Right cardiac atrium (tissue), 5 donors: ENCODE measurements around the gene MAGI3. TPM values are rescaled to one million over a fixed set of nuclear protein-coding genes. Genes with fewer than 3 reads are reported as not detected.

Experiments used
- ATAC-seq, 2 donors: fragments of 200-7000 bp; cut with Tn5 transposase; one replicate each; pipeline versions ENCODE4 v1.8.0 to v1.9.1; 2020; ENCODE audit warnings: moderate library complexity in 2 of 2, mild to moderate bottlenecking in 1 of 2
- DNase-seq, 3 donors: peaks; one replicate each; pipeline ENCODE4 v3.0.0-alpha.2; 2020
- H3K27ac ChIP-seq: one replicate; pipeline ENCODE4 v1.5.1; 2013; ENCODE audit warnings: mild to moderate bottlenecking, low read length, control low read depth, moderate library complexity
- H3K27me3 ChIP-seq: one replicate; pipeline ENCODE4 v1.6.1; 2013; ENCODE audit not compliant: control insufficient read depth, insufficient read depth
- H3K4me1 ChIP-seq: one replicate; pipeline ENCODE4 v1.6.1; 2013; ENCODE audit warnings: low read length; ENCODE audit not compliant: control insufficient read depth, insufficient read depth
- H3K4me3 ChIP-seq: one replicate; pipeline ENCODE4 v1.5.1; 2013; ENCODE audit warnings: low read length, control low read depth
- H3K9me3 ChIP-seq: one replicate; pipeline ENCODE4 v1.6.1; 2013; ENCODE audit warnings: low read length; ENCODE audit not compliant: control insufficient read depth
- WGBS: extraction: QIAGEN DNeasy Blood & Tissue Kit; methylation state at CpG from one replicate; pipeline ENCODE4 v1.1.7; 2013; 5-methylcytosine and 5-hydroxymethylcytosine counted together
- intact Hi-C, 4 donors: fragments of 100-400 bp; cut with DNase I; formaldehyde crosslinking; loops; one replicate each; pipeline versions ENCODE4 v1.11.0 to v1.14.0; 2022 to 2023
- polyA plus RNA-seq: library from polyadenylated mRNA; stranded (reverse); fragments of 200-250 nt; gene quantifications from one replicate; pipeline ENCODE4 v1.2.3, GENCODE V29; 2013
- total RNA-seq, 4 donors: library from RNA; stranded (reverse); fragmentation: NEBNext Ultra II Directional; extraction: Animal tissue kit (Norgen Biotek cat#: 25700); gene quantifications; one replicate each; pipeline ENCODE4 v1.2.1, GENCODE V29; 2021
- donor health status: healthy with polysubstance abuse.
- donor health status: DM: no; HTN: yes; CAD: no.
- donor health status: DM: no; HTN: no; CAD: no.
- donor health status: DM: no; HTN: yes; CAD: no; lungs with severe emphysema.
- donor health status: DM: yes; HTN: yes; CAD: no.

The MAGI3 gene
- total and polyA plus RNA-seq, 5 donors: 2.9 to 8.9 (median 8.1) TPM

DNA sequence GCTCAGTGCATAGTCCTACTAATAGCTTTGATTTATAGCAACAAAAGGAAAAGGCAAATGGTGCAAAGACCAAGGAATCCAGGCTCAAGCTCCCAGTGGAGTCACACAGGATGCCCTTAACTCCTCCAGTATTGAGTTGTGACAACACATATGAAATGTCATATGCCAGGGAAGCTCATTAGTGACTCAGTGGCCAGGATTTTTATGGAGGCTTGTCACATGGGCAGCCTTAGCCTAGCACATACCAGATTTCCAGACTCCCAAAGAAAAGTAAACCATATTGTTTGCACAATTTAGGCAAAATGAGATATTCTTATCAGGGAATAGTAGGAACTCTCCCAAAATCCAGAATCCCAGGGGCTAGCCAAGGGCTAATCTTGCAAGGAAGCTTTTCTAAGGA, 129.2 kb downstream of the MAGI3 start:
- peaks cover 2% of the 10 kb centered on the region for H3K4me1 ChIP-seq
- no peaks in the 10 kb centered on the region for H3K27me3 ChIP-seq
- intact Hi-C loops: no loop called here
- H3K27ac ChIP-seq: no peak overlapping the region
- H3K4me3 ChIP-seq: no peak overlapping the region
- DNase-seq (no peak), ATAC-seq (peak in 1 of 2 donors; percentile 51)
- H3K9me3 ChIP-seq: no peaks in the 10 kb centered on the region

GRCh38 chr1:113530021-113530420, 139.7 kb downstream of the MAGI3 start:
- Histone ChIP-seq H3K27ac (no peak overlapping the region), H3K4me1 (peaks cover 2% of the 10 kb centered on the region), H3K9me3 (no peaks in the 10 kb centered on the region), H3K27me3 (no peaks in the 10 kb centered on the region), H3K4me3 (no peak overlapping the region)
- intact Hi-C loops: no loop called here
- WGBS: 55% methylated on average over 4 of the region's 4 CpGs
- ATAC-seq (no peak), DNase-seq (no peak)

- 93% methylated on average over 3 of the region's 3 CpGs for WGBS
- Histone ChIP-seq H3K4me3 (no peak overlapping the region), H3K4me1 (peaks cover 2% of the 10 kb centered on the region), H3K9me3 (no peaks in the 10 kb centered on the region), H3K27ac (no peak overlapping the region), H3K27me3 (no peaks in the 10 kb centered on the region)
- DNase-seq (no peak), ATAC-seq (no peak)
- intact Hi-C loops: no loop called here
Measured at GRCh38 chr1:113531321-113531720, 141.0 kb downstream of the MAGI3 start.

- no peak for DNase-seq
- H3K27me3 ChIP-seq: no peaks in the 10 kb centered on the region
- intact Hi-C loops: no loop called here
- peaks cover 2% of the 10 kb centered on the region for H3K4me1 ChIP-seq
- WGBS: 97% methylated on average over 3 of the region's 3 CpGs
- no peak overlapping the region for H3K4me3 ChIP-seq
- no peak overlapping the region for H3K27ac ChIP-seq
- no peak for ATAC-seq
- no peaks in the 10 kb centered on the region for H3K9me3 ChIP-seq
Measured at GRCh38 chr1:113533061-113533460, 142.7 kb downstream of the MAGI3 start.

- no peak overlapping the region for H3K4me3 ChIP-seq
- no peak for DNase-seq
- intact Hi-C loops: no loop called here
- H3K27ac ChIP-seq: no peak overlapping the region
- H3K4me1 ChIP-seq: peaks cover 2% of the 10 kb centered on the region
- ATAC-seq: no peak
- WGBS: 91% methylated on average over 4 of the region's 4 CpGs
- no peaks in the 10 kb centered on the region for H3K27me3 ChIP-seq
- H3K9me3 ChIP-seq: no peaks in the 10 kb centered on the region
Measured at GRCh38 chr1:113534130-113534817, 144.0 kb downstream of the MAGI3 start.

DNA sequence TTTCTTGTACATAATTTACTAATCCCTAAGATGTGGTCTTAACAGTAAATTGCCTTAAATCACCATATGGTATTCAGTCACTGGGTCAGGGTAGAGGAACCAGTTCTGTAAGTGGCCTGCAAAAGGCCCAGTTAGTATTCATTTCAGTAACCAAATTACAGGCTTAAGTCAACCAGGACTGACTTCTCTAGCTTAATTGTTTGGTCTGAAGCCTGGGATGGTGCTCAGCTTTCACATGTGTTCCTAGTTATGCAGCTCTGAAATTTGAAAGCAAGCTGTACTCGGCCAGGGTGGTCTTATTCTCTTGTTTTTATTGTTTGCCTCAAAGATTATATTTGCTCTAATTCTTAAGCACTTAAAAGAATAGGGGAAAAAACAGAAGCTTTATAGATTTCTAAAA, 144.6 kb downstream of the MAGI3 start:
- no peak overlapping the region for H3K4me3 ChIP-seq
- no peaks in the 10 kb centered on the region for H3K9me3 ChIP-seq
- H3K4me1 ChIP-seq: peaks cover 2% of the 10 kb centered on the region
- no peak for DNase-seq
- 77% methylated on average over 1 of the region's 1 CpG for WGBS
- H3K27ac ChIP-seq: no peak overlapping the region
- ATAC-seq: no peak
- no peaks in the 10 kb centered on the region for H3K27me3 ChIP-seq
- intact Hi-C loops: no loop called here

DNA sequence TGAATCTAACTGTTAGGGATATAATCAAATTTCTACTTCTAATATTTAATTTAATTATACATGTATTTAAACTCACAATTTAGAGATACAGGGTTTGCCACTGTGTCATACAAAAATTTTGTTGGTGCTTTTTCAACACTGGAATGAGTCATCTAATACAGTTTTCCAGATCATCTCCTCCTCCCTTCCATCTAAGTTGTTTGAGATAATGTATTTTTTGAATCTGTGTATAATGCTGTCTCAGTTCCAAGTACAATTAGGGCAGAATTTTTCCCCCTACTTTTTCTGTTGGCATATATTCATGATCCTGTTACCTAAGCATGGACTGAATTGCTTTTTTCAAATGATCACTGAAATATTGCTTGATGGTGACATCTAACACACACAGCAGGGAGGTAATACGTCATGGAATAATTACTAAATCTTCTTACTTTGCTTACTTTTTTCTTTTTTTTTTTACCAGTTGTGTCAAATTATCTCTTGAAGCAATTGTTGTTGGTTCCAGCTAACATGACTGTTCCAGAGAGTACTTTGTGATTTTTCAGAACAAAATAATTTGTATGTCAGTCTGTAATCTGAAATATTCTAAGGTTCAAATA, 146.0 kb downstream of the MAGI3 start:
- Histone ChIP-seq H3K4me1 (peaks cover 2% of the 10 kb centered on the region), H3K27me3 (no peaks in the 10 kb centered on the region), H3K4me3 (no peak overlapping the region), H3K9me3 (no peaks in the 10 kb centered on the region), H3K27ac (no peak overlapping the region)
- DNase-seq (no peak), ATAC-seq (no peak)
- intact Hi-C loops: no loop called here
- 63% methylated on average over 1 of the region's 1 CpG for WGBS

DNA sequence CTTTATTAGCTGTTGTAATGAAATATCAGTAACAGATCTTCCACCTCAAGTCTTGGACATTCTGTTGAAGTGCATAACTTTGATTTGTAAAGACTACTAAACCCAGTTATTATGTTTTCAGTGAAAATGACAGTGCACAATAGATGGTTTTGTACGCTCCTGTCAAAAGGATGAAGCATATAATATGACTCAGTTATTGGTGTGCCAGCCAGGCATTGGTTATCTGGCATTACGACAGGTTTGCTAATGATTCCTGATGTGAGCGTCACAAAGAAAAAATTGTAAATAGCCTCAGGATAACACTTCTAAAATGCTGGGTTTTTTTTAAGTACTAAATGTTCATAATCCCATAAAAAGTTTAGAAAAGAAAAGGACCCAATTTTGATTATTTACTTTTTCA, 147.9 kb downstream of the MAGI3 start:
- H3K4me3 ChIP-seq: no peak overlapping the region
- no peaks in the 10 kb centered on the region for H3K9me3 ChIP-seq
- no peak overlapping the region for H3K27ac ChIP-seq
- WGBS: 83% methylated on average over 3 of the region's 3 CpGs
- no peaks in the 10 kb centered on the region for H3K27me3 ChIP-seq
- no peak for DNase-seq
- ATAC-seq: no peak
- intact Hi-C loops: no loop called here
- peaks cover 2% of the 10 kb centered on the region for H3K4me1 ChIP-seq

- Histone ChIP-seq H3K27ac (no peak overlapping the region), H3K9me3 (no peaks in the 10 kb centered on the region), H3K4me1 (no peaks in the 10 kb centered on the region), H3K27me3 (no peaks in the 10 kb centered on the region), H3K4me3 (no peak overlapping the region)
- DNase-seq: no peak
- WGBS: 93% methylated on average over 3 of the region's 3 CpGs
- ATAC-seq: no peak
- intact Hi-C loops: no loop called here
Measured at GRCh38 chr1:113540335-113540734, 150.0 kb downstream of the MAGI3 start.

GRCh38 chr1:113541106-113541505, 150.8 kb downstream of the MAGI3 start:
- no peaks in the 10 kb centered on the region for H3K27me3 ChIP-seq
- WGBS: 88% methylated on average over 2 of the region's 2 CpGs
- no peaks in the 10 kb centered on the region for H3K9me3 ChIP-seq
- intact Hi-C loops: no loop called here
- ATAC-seq: no peak
- no peak for DNase-seq
- no peaks in the 10 kb centered on the region for H3K4me1 ChIP-seq
- no peak overlapping the region for H3K27ac ChIP-seq
- H3K4me3 ChIP-seq: no peak overlapping the region

GRCh38 chr1:113542221-113542701, 151.9 kb downstream of the MAGI3 start:
- no peak overlapping the region for H3K27ac ChIP-seq
- intact Hi-C loops: no loop called here

More at GRCh38 chr1:113542221-113542701, 151.9 kb downstream of the MAGI3 start:
- no peaks in the 10 kb centered on the region for H3K27me3 ChIP-seq
- H3K4me1 ChIP-seq: no peaks in the 10 kb centered on the region
- no peaks in the 10 kb centered on the region for H3K9me3 ChIP-seq
- ATAC-seq: no peak
- no peak for DNase-seq
- 75% methylated on average over 6 of the region's 6 CpGs for WGBS
- no peak overlapping the region for H3K4me3 ChIP-seq
